K562 (cell line): Measurements from ENCODE around the gene ADAMTS14. TPM values are rescaled to one million over a fixed set of nuclear protein-coding genes. Genes with fewer than 3 reads are reported as not detected.

ENCODE experiments used
- ATAC-seq: fragments of 200-7000 bp; cut with Tn5 transposase; 3 replicates; pipeline ENCODE4 v1.9.1; 2020; ENCODE audit warnings: moderate library complexity
- BruUV-seq: library from RNA; stranded (reverse); fragments of 400-500 nt; replicated peaks from 2 replicates; lab custom pipeline; 2021; lab: Mats Ljungman, UMichigan
- CTCF ChIA-PET: fragments of 300-600 bp; formaldehyde crosslinking; extraction: SDS; loops from one replicate; lab custom pipeline; 2021; ENCODE audit warnings: low intra/inter-chr PET ratio; lab: Yijun Ruan, JAX
- POLR2A ChIA-PET: fragments of 300-600, 350-650 bp; sonication (Branson Sonifier 250); formaldehyde crosslinking; extraction: SDS; loops from one replicate; lab custom pipeline; 2021; ENCODE audit warnings: antibody characterized with exemption, inconsistent platforms; lab: Yijun Ruan, JAX
- DNase-seq, 4 experiments: peaks; one replicate each; pipeline versions ENCODE4 v3.0.0 to v3.0.0-alpha.2; 2011 to 2018; ENCODE audit warnings: low spot score in 3 of 4, mixed read lengths in 3 of 4; ENCODE audit errors: extremely low read depth in 1 of 4
- FAIRE-seq: peaks from 2 replicates; lab custom pipeline; 2011; peaks lifted over from hg19 to GRCh38; lab: Jason Lieb, UNC
- H2AFZ ChIP-seq: 2 replicates; pipeline ENCODE4 v1.6.0; 2011; ENCODE audit warnings: low read depth, low read length, control low read depth, inconsistent platforms
- H3K27ac ChIP-seq: fragments of 200-600 bp; 3 replicates; pipeline ENCODE4 v1.8.0; 2011; ENCODE audit warnings: low read depth, mild to moderate bottlenecking, control low read depth, inconsistent platforms, low read length, moderate library complexity, mixed read lengths; ENCODE audit errors: extremely low read depth
- H3K27me3 ChIP-seq, 2 experiments: fragments of 300-600 bp in 1 of 2; 2 replicates in 1 of 2; 3 replicates in 1 of 2; pipeline versions ENCODE4 v1.6.0 to v1.8.0; 2011; ENCODE audit warnings: inconsistent platforms in 2 of 2, low read length in 2 of 2, mild to moderate bottlenecking in 1 of 2, mixed read lengths in 1 of 2, moderate library complexity in 1 of 2; ENCODE audit not compliant: control insufficient read depth in 2 of 2, insufficient read depth in 2 of 2
- H3K36me3 ChIP-seq: fragments of 300-600 bp; 3 replicates; pipeline ENCODE4 v1.8.0; 2011; ENCODE audit warnings: mild to moderate bottlenecking, low read length, inconsistent platforms; ENCODE audit not compliant: control insufficient read depth, insufficient read depth
- H3K4me1 ChIP-seq, 2 experiments: fragments of 200-600 bp in 1 of 2; replicated peaks in 1 of 2; 2 replicates in 1 of 2; 3 replicates in 1 of 2; pipeline versions ENCODE4 v1.5.1 to v1.8.0; 2011; ENCODE audit warnings: inconsistent platforms in 2 of 2, low read length in 2 of 2, mild to moderate bottlenecking in 1 of 2, mixed read lengths in 1 of 2, moderate library complexity in 1 of 2; ENCODE audit not compliant: control insufficient read depth in 2 of 2, insufficient read depth in 2 of 2
- H3K4me2 ChIP-seq: 2 replicates; pipeline ENCODE4 v1.6.1; 2011; ENCODE audit warnings: low read length, control low read depth, inconsistent platforms, mixed read lengths; ENCODE audit not compliant: insufficient read depth
- H3K4me3 ChIP-seq: fragments of 200-600 bp; sonication (generic), shearing (Covaris generic); 2 replicates; pipeline ENCODE4 v1.5.1; 2016; ENCODE audit warnings: control low read depth, inconsistent platforms
- H3K79me2 ChIP-seq: fragments of 200-600 bp; 3 replicates; pipeline ENCODE4 v1.8.0; 2011; ENCODE audit warnings: low read length, inconsistent platforms; ENCODE audit not compliant: control insufficient read depth, insufficient read depth
- H3K9ac ChIP-seq, 2 experiments: 2 replicates each; pipeline versions ENCODE4 v1.6.0 to v1.6.1; 2011; ENCODE audit warnings: low read depth in 2 of 2, low read length in 2 of 2, control low read depth in 1 of 2, inconsistent platforms in 1 of 2, mild to moderate bottlenecking in 1 of 2, mixed read lengths in 1 of 2; ENCODE audit not compliant: insufficient read depth in 1 of 2
- H3K9me1 ChIP-seq: one replicate; pipeline ENCODE4 v1.6.0; 2011; ENCODE audit warnings: inconsistent platforms, mild to moderate bottlenecking, low read length, moderate library complexity; ENCODE audit not compliant: control insufficient read depth, insufficient read depth
- H3K9me3 ChIP-seq: replicated peaks from 2 replicates; pipeline ENCODE4 v1.5.1; 2011; ENCODE audit warnings: low read depth, low read length, inconsistent platforms; ENCODE audit not compliant: control insufficient read depth, insufficient read depth
- H4K20me1 ChIP-seq: replicated peaks from 2 replicates; pipeline ENCODE4 v1.6.1; 2011; ENCODE audit warnings: low read length, inconsistent platforms, mixed read lengths; ENCODE audit not compliant: control insufficient read depth, insufficient read depth
- BCOR ChIP-seq: fragments of 450-650 bp; IDR thresholded peaks from 2 replicates; pipeline ENCODE4 v1.6.1; 2016
- BRF1 ChIP-seq: IDR thresholded peaks from 3 replicates; pipeline ENCODE4 v1.6.1; 2011; ENCODE audit warnings: borderline replicate concordance, mild to moderate bottlenecking; ENCODE audit not compliant: insufficient read length; ENCODE audit errors: extremely low read depth
- CBFA2T2 ChIP-seq: fragments of 450-650 bp; conservative IDR thresholded peaks from 2 replicates; pipeline ENCODE4 v1.6.1; 2017; ENCODE audit warnings: mild to moderate bottlenecking
- ETS2 ChIP-seq: IDR thresholded peaks from 2 replicates; pipeline ENCODE4 v1.6.1; 2016; ENCODE audit warnings: borderline replicate concordance, missing genetic modification characterization, mild to moderate bottlenecking, moderate library complexity, missing compliant biosample characterization; ENCODE audit not compliant: poor library complexity, severe bottlenecking
- HSF4 ChIP-seq: fragments of 250-450 bp; sonication (Bioruptor Pico); IDR thresholded peaks from 2 replicates; pipeline ENCODE4 v2.1.2; 2022; ENCODE audit warnings: mild to moderate bottlenecking, moderate library complexity, borderline replicate concordance
- IFI16 ChIP-seq: fragments of 250-450 bp; sonication (Bioruptor Pico); IDR thresholded peaks from 2 replicates; pipeline ENCODE4 v2.1.2; 2022; ENCODE audit warnings: mild to moderate bottlenecking, inconsistent platforms
- LCOR ChIP-seq: sonication (generic); formaldehyde crosslinking; IDR thresholded peaks from 2 replicates; pipeline ENCODE4 v1.8.0; 2022; ENCODE audit warnings: mild to moderate bottlenecking, missing genetic modification reagents
- MCM2 ChIP-seq: fragments of 450-650 bp; IDR thresholded peaks from 2 replicates; pipeline ENCODE4 v1.6.1; 2017; ENCODE audit warnings: low read depth, mild to moderate bottlenecking
- NFIC ChIP-seq: fragments of 450-650 bp; IDR thresholded peaks from 2 replicates; pipeline ENCODE4 v1.6.1; 2017; ENCODE audit warnings: mild to moderate bottlenecking, inconsistent platforms
- NRF1 ChIP-seq, 2 experiments: fragments of 450-650 bp; IDR thresholded peaks in 1 of 2; conservative IDR thresholded peaks in 1 of 2; 2 replicates each; pipeline ENCODE4 v1.6.1; 2014; ENCODE audit warnings: mild to moderate bottlenecking in 2 of 2
- RBM25 ChIP-seq: fragments of 200-400 bp; formaldehyde crosslinking; IDR thresholded peaks from 2 replicates; pipeline ENCODE4 v1.6.1; 2018; ENCODE audit warnings: low read length, low read depth, moderate library complexity; ENCODE audit not compliant: severe bottlenecking
- RFX5 ChIP-seq: IDR thresholded peaks from 2 replicates; pipeline ENCODE4 v1.6.1; 2011; ENCODE audit warnings: low read depth, mild to moderate bottlenecking, improper control_type of control experiment, low read length
- SAP30 ChIP-seq: fragments of 200-600 bp; sonication (generic); IDR thresholded peaks from 2 replicates; pipeline ENCODE4 v1.6.1; 2012; ENCODE audit warnings: borderline replicate concordance, low read depth, mild to moderate bottlenecking, moderate library complexity, low read length, control low read depth, inconsistent platforms; ENCODE audit not compliant: insufficient read depth, poor library complexity, severe bottlenecking
- SMAD1 ChIP-seq: fragments of 150-350 bp; IDR thresholded peaks from 2 replicates; pipeline ENCODE4 v1.6.1; 2014; ENCODE audit warnings: low read length, low read depth; ENCODE audit not compliant: partially characterized antibody
- SP2 ChIP-seq: IDR thresholded peaks from 2 replicates; pipeline ENCODE4 v1.6.1; 2011; ENCODE audit warnings: mild to moderate bottlenecking, low read depth, low read length, moderate library complexity; ENCODE audit not compliant: poor library complexity, severe bottlenecking; ENCODE audit errors: extremely low read depth
- ZNF143 ChIP-seq: sonication (generic); formaldehyde crosslinking; IDR thresholded peaks from 2 replicates; pipeline ENCODE4 v1.9.0; 2022; ENCODE audit warnings: mild to moderate bottlenecking, missing genetic modification reagents
- ZNF175 ChIP-seq: fragments of 200-800 bp; sonication (Bioruptor generic); IDR thresholded peaks from 2 replicates; pipeline ENCODE4 v1.6.1; 2016; ENCODE audit warnings: low read depth, mild to moderate bottlenecking, missing genetic modification characterization, missing compliant biosample characterization
- WGBS: fragments of 100-300 bp; shearing (Covaris generic); methylation state at CpG from one replicate; pipeline ENCODE4 v1.1.6; 2016; ENCODE audit warnings: low coverage, mixed read lengths; ENCODE audit not compliant: insufficient coverage; ENCODE audit errors: missing lambda C conversion rate; 5-methylcytosine and 5-hydroxymethylcytosine counted together
- in situ Hi-C: fragments of 300-500 bp; cut with MboI; formaldehyde crosslinking; loops from 4 replicates; pipeline ENCODE4 v1.15.0; 2018; ENCODE audit warnings: inconsistent platforms, mixed read lengths
- intact Hi-C: fragments of 100-400 bp; cut with micrococcal nuclease; formaldehyde crosslinking; loops from 2 replicates; pipeline ENCODE4 v1.14.2; 2022
- polyA plus RNA-seq, 8 experiments: library from polyadenylated mRNA; depleted of rRNA in 4 of 8; stranded (reverse) in 5 of 8; unstranded in 3 of 8; fragments of >200 nt; fragmentation: Nextera tagmentation in 2 of 8; fragmentation: Illumina TruSeq in 1 of 8; extraction: Ambion mirVana in 2 of 8; extraction: Trizol in 1 of 8; gene quantifications; 2 replicates each; pipeline versions ENCODE4 v1.2.1 to v1.2.3, GENCODE V29; 2011 to 2014; ENCODE audit warnings: inconsistent platforms in 1 of 8, missing spikeins in 1 of 8
- total RNA-seq, 7 experiments: library from RNA; depleted of rRNA in 6 of 7; stranded (reverse); fragments of >200 nt in 6 of 7; fragmentation: Illumina TruSeq in 2 of 7; extraction: Trizol in 2 of 7; gene quantifications; 2 replicates each; pipeline versions ENCODE4 v1.2.1 to v1.2.3, GENCODE V29; 2011 to 2021; ENCODE audit warnings: low replicate concordance in 1 of 7

Gene ADAMTS14
- total and polyA plus RNA-seq, 9 of the 15 experiments (the other 6 are each of a cell fraction or from before 2014, with no cell fraction given), result 0.04 to 37.4 (median 15.9) TPM

GRCh38 chr10:70772627-70773026 is 100.3 kb downstream of the ADAMTS14 start:
- no peaks in the 10 kb centered on the region for H3K9me3 ChIP-seq
- ChIA-PET POLR2A (interaction anchor here (1.9 to 2.2 kb wide), 2 partner anchors 10 to 12 kb away, joined by 5 to 8 read pairs; no protein-coding TSS in a partner anchor), CTCF (no interaction called here)
- in situ Hi-C loops, result no loop called here
- no peaks in the 10 kb centered on the region for H3K36me3 ChIP-seq
- DNase-seq (no peak), FAIRE-seq (no peak), ATAC-seq (no peak)
- intact Hi-C loops, result no loop called here
- H4K20me1 ChIP-seq, result no peaks in the 10 kb centered on the region; the same call in 1 of the 2 replicates
- WGBS, result 54% methylated on average over 4 of the region's 4 CpGs
- H3K27me3 ChIP-seq, result no peaks in the 10 kb centered on the region; a peak in 1 of 5 replicates
- H3K4me3 ChIP-seq, result no peak overlapping the region
- H2AFZ ChIP-seq, result no peak overlapping the region
- H3K4me2 ChIP-seq, result no peak overlapping the region
- BruUV-seq, result no TSS peak
- TF ChIP-seq RFX5 (no peak), BRF1 (no peak), CBFA2T2 (0 out of 2 replicates have a peak, but pooled peaks have one; percentile 17), MCM2 (no peak)
- H3K9me1 ChIP-seq, result no peaks in the 10 kb centered on the region
- H3K27ac ChIP-seq, result no peak overlapping the region
- H3K4me1 ChIP-seq, result peaks cover 0 to 6% of the 10 kb centered on the region in 2 experiments; a peak in 2 of 5 replicates
- no peaks in the 10 kb centered on the region for H3K79me2 ChIP-seq
- H3K9ac ChIP-seq, result peak overlapping the region in 1 of 2 experiments; percentile 64; a peak in 2 of 4 replicates

GRCh38 chr10:70773461-70773860 is 101.2 kb downstream of the ADAMTS14 start:
- no peaks in the 10 kb centered on the region for H3K9me3 ChIP-seq
- POLR2A ChIA-PET, result interaction anchor here (0.7 to 2.2 kb wide), 4 partner anchors 9 to 241 kb away, joined by 3 to 8 read pairs (median 4); no protein-coding TSS in a partner anchor
- no peak overlapping the region for H3K27ac ChIP-seq
- H3K9ac ChIP-seq, result no peak overlapping the region
- H3K4me3 ChIP-seq, result no peak overlapping the region
- H3K4me1 ChIP-seq, result peaks cover 0 to 6% of the 10 kb centered on the region in 2 experiments; a peak in 2 of 5 replicates
- no peak overlapping the region for H2AFZ ChIP-seq
- CTCF ChIA-PET, result no interaction called here
- ATAC-seq (no peak), DNase-seq (no peak), FAIRE-seq (no peak)
- no TSS peak for BruUV-seq
- no peaks in the 10 kb centered on the region; the same call in 1 of the 2 replicates for H4K20me1 ChIP-seq
- H3K4me2 ChIP-seq, result no peak overlapping the region
- no peaks in the 10 kb centered on the region for H3K36me3 ChIP-seq
- 25% methylated on average over 9 of the region's 9 CpGs for WGBS
- intact Hi-C loops, result no loop called here
- no peaks in the 10 kb centered on the region; a peak in 1 of 5 replicates for H3K27me3 ChIP-seq
- in situ Hi-C loops, result no loop called here
- H3K79me2 ChIP-seq, result no peaks in the 10 kb centered on the region
- H3K9me1 ChIP-seq, result no peaks in the 10 kb centered on the region
- TF ChIP-seq RBM25 (peak; percentile 93), NRF1 (conservative IDR thresholded peaks at IDR 0.05 in 1 of 2, IDR thresholded peaks at IDR 0.05 in 1 of 2) (no peak), IFI16 (no peak), LCOR (CRISPR knock-in tag) (no peak), ZNF175 (CRISPR knock-in tag) (no peak), NFIC (no peak), SP2 (no peak), ETS2 (tag) (no peak), BCOR (peak; percentile 86), ZNF143 (CRISPR knock-in tag) (no peak), SMAD1 (no peak), HSF4 (CRISPR knock-in tag) (no peak), SAP30 (no peak)
